Neural cell (in vitro differentiated cells): Measurements from ENCODE around the gene NOL9. TPM values are rescaled to one million over a fixed set of nuclear protein-coding genes. Genes with fewer than 3 reads are reported as not detected.

ENCODE experiments used
- H2AFZ ChIP-seq: fragments of 200-600, 300-800 bp; sonication (generic), shearing (Covaris generic); 2 replicates; pipeline ENCODE4 v1.6.0; 2014; ENCODE audit warnings: low read depth, mild to moderate bottlenecking, antibody characterized with exemption, low read length, moderate library complexity
- H3F3A ChIP-seq: fragments of 200-600 bp; shearing (Covaris generic); 2 replicates; pipeline ENCODE4 v1.6.1; 2016; ENCODE audit warnings: mild to moderate bottlenecking, moderate library complexity, mixed read lengths, antibody characterized with exemption, low read length; ENCODE audit not compliant: insufficient read depth, poor library complexity, severe bottlenecking
- H3K27ac ChIP-seq: fragments of 200-600, 300-800 bp; sonication (generic), shearing (Covaris generic); 2 replicates; pipeline ENCODE4 v1.5.1; 2014; ENCODE audit warnings: mild to moderate bottlenecking, low read length, moderate library complexity
- H3K27me3 ChIP-seq: fragments of 300-800, 200-600 bp; sonication (generic), shearing (Covaris generic); 2 replicates; pipeline ENCODE4 v1.6.0; 2014; ENCODE audit warnings: mild to moderate bottlenecking, low read depth, low read length, moderate library complexity; ENCODE audit not compliant: insufficient read depth
- H3K36me3 ChIP-seq: fragments of 300-800, 200-600 bp; sonication (generic), shearing (Covaris generic); 2 replicates; pipeline ENCODE4 v1.5.1; 2014; ENCODE audit warnings: mild to moderate bottlenecking, antibody characterized with exemption, low read length, moderate library complexity; ENCODE audit not compliant: insufficient read depth
- H3K4me2 ChIP-seq: fragments of 300-800, 200-600 bp; sonication (generic), shearing (Covaris generic); 2 replicates; pipeline ENCODE4 v1.6.0; 2014; ENCODE audit warnings: mild to moderate bottlenecking, low read length
- H3K4me3 ChIP-seq: fragments of 300-800, 200-600 bp; sonication (generic), shearing (Covaris generic); 2 replicates; pipeline ENCODE4 v1.5.1; 2014; ENCODE audit warnings: mild to moderate bottlenecking, low read length, moderate library complexity
- H3K79me2 ChIP-seq: fragments of 200-600 bp; shearing (Covaris generic); replicated peaks from 2 replicates; pipeline ENCODE4 v1.6.0; 2014; ENCODE audit warnings: mild to moderate bottlenecking, low read length, moderate library complexity; ENCODE audit not compliant: insufficient read depth
- H3K9ac ChIP-seq: fragments of 300-800, 200-600 bp; sonication (generic), shearing (Covaris generic); 2 replicates; pipeline ENCODE4 v1.6.1; 2016; ENCODE audit warnings: mild to moderate bottlenecking, low read length, mixed read lengths
- H3K9me2 ChIP-seq: fragments of 200-600 bp; shearing (Covaris generic); 2 replicates; pipeline ENCODE4 v1.6.1; 2016; ENCODE audit warnings: mild to moderate bottlenecking, low read length, mixed read lengths; ENCODE audit not compliant: insufficient read depth
- H3K9me3 ChIP-seq: fragments of 200-600, 300-800 bp; sonication (generic), shearing (Covaris generic); 2 replicates; pipeline ENCODE4 v1.6.1; 2016; ENCODE audit warnings: mild to moderate bottlenecking, mixed run types, low read length, moderate library complexity, mixed read lengths
- H4K20me1 ChIP-seq: fragments of 200-600 bp; shearing (Covaris generic); 2 replicates; pipeline ENCODE4 v1.6.1; 2016; ENCODE audit warnings: mild to moderate bottlenecking, mixed run types; ENCODE audit not compliant: insufficient read depth
- EP300 ChIP-seq: fragments of 450-650 bp; conservative IDR thresholded peaks from 2 replicates; pipeline ENCODE4 v1.6.1; 2014; ENCODE audit warnings: antibody characterized with exemption, mild to moderate bottlenecking, moderate library complexity; ENCODE audit not compliant: poor library complexity, severe bottlenecking
- EZH2 ChIP-seq: fragments of 200-600, 300-800 bp; shearing (Covaris generic), sonication (generic); IDR thresholded peaks from 2 replicates; pipeline ENCODE4 v1.6.1; 2014; ENCODE audit warnings: antibody characterized with exemption, low read length, borderline replicate concordance, mild to moderate bottlenecking; ENCODE audit not compliant: insufficient read depth, poor library complexity, severe bottlenecking
- MXI1 ChIP-seq: fragments of 450-650 bp; conservative IDR thresholded peaks from 2 replicates; pipeline ENCODE4 v1.6.1; 2014; ENCODE audit warnings: antibody characterized with exemption, mild to moderate bottlenecking; ENCODE audit not compliant: poor library complexity, severe bottlenecking
- POLR2AphosphoS5 ChIP-seq: IDR thresholded peaks from 2 replicates; pipeline ENCODE4 v1.6.1; 2012
- RAD21 ChIP-seq: fragments of 450-650 bp; conservative IDR thresholded peaks from 2 replicates; pipeline ENCODE4 v1.6.1; 2014; ENCODE audit warnings: antibody characterized with exemption, mild to moderate bottlenecking, moderate library complexity
- SMC3 ChIP-seq: fragments of 450-650 bp; conservative IDR thresholded peaks from 2 replicates; pipeline ENCODE4 v1.6.1; 2014; ENCODE audit warnings: antibody characterized with exemption, mild to moderate bottlenecking, moderate library complexity; ENCODE audit not compliant: poor library complexity
- TAF1 ChIP-seq: IDR thresholded peaks from 2 replicates; pipeline ENCODE4 v1.6.1; 2012; ENCODE audit warnings: low read depth
- polyA plus RNA-seq: library from polyadenylated mRNA; depleted of rRNA; stranded (reverse); fragments of >200 nt; gene quantifications from 2 replicates; pipeline ENCODE4 v1.2.3, GENCODE V29; 2014
- TF ChIP-seq, protein P1 (sequence below): fragments of 450-650 bp; IDR thresholded peaks from 2 replicates; pipeline ENCODE4 v1.5.1; 2014; ENCODE audit warnings: antibody characterized with exemption, mild to moderate bottlenecking, moderate library complexity; ENCODE audit not compliant: poor library complexity, severe bottlenecking
- TF ChIP-seq, protein P2 (sequence below): IDR thresholded peaks from 2 replicates; pipeline ENCODE4 v1.6.1; 2012; ENCODE audit warnings: borderline replicate concordance

The NOL9 gene
- polyA plus RNA-seq, 1 donor from 2014 or later = 30.7 TPM

DNA sequence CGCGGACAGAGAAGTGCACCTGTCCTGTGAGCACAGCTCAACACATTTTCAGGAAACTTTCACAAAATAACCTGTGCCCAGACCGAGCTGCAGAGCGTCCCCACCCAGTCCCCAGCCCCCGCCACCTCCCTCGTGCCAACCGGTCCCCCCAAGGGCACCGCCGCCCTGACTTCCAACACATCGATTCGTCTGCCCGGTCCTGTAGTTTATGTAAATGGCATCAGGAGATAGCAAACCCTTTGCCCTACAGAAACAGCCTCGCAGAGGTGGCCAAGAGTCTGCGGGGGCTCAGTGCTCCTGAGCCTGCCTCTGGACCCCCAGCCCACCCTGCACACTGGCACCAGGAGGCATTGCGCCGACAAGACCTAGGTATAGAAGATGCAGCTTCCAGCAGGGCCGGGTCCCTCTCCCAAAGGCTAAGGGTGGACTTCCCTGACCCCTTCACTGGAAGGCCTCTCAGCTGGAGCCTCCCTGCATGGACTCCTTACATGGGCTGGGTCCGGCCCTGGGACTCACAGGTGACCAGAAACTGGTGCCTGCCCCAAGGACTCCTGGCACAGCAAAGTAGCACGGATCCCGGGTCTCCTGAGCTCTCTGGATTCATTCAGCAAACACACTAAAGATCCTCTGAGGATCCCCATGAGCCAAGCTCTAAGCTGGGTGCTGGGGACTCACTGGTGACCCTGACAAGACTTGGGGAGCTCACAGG, 56.3 kb downstream of the NOL9 start:
- no peaks in the 10 kb centered on the region for H3K9me2 ChIP-seq
- H3K4me3 ChIP-seq = peak overlapping the region; percentile 75
- no peaks in the 10 kb centered on the region for H4K20me1 ChIP-seq
- no peak overlapping the region for H3K4me2 ChIP-seq
- H3K9ac ChIP-seq = peak overlapping the region; percentile 70
- H3K36me3 ChIP-seq = no peaks in the 10 kb centered on the region
- H3K27me3 ChIP-seq = no peaks in the 10 kb centered on the region
- no peak overlapping the region for H3K27ac ChIP-seq
- TF ChIP-seq POLR2AphosphoS5 = no peak
- no peak for TF ChIP-seq EP300
- no peak for TF ChIP-seq EZH2
- TF ChIP-seq, protein P1, sequence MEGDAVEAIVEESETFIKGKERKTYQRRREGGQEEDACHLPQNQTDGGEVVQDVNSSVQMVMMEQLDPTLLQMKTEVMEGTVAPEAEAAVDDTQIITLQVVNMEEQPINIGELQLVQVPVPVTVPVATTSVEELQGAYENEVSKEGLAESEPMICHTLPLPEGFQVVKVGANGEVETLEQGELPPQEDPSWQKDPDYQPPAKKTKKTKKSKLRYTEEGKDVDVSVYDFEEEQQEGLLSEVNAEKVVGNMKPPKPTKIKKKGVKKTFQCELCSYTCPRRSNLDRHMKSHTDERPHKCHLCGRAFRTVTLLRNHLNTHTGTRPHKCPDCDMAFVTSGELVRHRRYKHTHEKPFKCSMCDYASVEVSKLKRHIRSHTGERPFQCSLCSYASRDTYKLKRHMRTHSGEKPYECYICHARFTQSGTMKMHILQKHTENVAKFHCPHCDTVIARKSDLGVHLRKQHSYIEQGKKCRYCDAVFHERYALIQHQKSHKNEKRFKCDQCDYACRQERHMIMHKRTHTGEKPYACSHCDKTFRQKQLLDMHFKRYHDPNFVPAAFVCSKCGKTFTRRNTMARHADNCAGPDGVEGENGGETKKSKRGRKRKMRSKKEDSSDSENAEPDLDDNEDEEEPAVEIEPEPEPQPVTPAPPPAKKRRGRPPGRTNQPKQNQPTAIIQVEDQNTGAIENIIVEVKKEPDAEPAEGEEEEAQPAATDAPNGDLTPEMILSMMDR = no peak
- no peak for TF ChIP-seq RAD21
- no peak for TF ChIP-seq TAF1
- TF ChIP-seq, protein P2, sequence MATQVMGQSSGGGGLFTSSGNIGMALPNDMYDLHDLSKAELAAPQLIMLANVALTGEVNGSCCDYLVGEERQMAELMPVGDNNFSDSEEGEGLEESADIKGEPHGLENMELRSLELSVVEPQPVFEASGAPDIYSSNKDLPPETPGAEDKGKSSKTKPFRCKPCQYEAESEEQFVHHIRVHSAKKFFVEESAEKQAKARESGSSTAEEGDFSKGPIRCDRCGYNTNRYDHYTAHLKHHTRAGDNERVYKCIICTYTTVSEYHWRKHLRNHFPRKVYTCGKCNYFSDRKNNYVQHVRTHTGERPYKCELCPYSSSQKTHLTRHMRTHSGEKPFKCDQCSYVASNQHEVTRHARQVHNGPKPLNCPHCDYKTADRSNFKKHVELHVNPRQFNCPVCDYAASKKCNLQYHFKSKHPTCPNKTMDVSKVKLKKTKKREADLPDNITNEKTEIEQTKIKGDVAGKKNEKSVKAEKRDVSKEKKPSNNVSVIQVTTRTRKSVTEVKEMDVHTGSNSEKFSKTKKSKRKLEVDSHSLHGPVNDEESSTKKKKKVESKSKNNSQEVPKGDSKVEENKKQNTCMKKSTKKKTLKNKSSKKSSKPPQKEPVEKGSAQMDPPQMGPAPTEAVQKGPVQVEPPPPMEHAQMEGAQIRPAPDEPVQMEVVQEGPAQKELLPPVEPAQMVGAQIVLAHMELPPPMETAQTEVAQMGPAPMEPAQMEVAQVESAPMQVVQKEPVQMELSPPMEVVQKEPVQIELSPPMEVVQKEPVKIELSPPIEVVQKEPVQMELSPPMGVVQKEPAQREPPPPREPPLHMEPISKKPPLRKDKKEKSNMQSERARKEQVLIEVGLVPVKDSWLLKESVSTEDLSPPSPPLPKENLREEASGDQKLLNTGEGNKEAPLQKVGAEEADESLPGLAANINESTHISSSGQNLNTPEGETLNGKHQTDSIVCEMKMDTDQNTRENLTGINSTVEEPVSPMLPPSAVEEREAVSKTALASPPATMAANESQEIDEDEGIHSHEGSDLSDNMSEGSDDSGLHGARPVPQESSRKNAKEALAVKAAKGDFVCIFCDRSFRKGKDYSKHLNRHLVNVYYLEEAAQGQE = no peak
- TF ChIP-seq SMC3 = no peak
- no peak for TF ChIP-seq MXI1
- H3F3A ChIP-seq = no peaks in the 10 kb centered on the region
- no peaks in the 10 kb centered on the region for H3K79me2 ChIP-seq
- no peaks in the 10 kb centered on the region for H3K9me3 ChIP-seq
- H2AFZ ChIP-seq = no peak overlapping the region

DNA sequence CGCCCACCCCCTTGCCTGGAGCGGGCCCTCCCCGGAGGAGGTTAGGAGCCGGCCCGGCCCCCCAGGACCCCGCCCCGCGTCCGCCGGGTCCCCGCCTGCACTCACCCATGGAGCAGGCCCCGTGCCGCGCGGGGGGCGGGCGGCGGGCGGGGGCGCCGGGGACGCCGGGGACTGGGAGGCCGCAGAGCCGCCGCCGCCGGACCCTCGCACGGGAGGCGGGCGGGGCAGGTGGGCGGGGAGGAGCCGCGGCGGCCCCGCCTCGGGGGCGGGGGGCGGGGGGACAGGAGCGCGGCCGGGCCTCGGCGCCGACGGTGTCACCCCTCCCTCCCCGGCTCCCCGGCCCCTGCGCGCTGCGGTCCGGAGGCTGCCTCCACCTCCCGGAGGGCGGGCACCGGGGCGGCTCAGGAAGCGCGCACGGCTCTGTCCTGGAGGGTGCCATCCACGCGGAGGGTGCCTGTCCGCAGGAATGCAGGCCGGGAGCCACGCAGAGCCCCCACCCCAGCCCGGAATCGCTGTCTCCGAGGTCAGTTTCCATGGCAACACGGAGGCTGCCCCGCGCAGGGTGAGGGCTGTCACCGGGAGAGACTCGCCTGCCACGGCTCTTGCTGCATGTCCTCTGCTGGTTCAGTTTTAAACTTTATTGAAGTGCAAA, 57.0 kb downstream of the NOL9 start:
- Histone ChIP-seq H3K27me3 (no peaks in the 10 kb centered on the region), H3K9me3 (no peaks in the 10 kb centered on the region), H3F3A (no peaks in the 10 kb centered on the region), H3K9ac (peak overlapping the region; percentile 70), H4K20me1 (no peaks in the 10 kb centered on the region), H3K36me3 (no peaks in the 10 kb centered on the region), H3K79me2 (no peaks in the 10 kb centered on the region), H2AFZ (no peak overlapping the region), H3K4me2 (no peak overlapping the region), H3K27ac (no peak overlapping the region), H3K9me2 (no peaks in the 10 kb centered on the region), H3K4me3 (peak overlapping the region; percentile 77)
- TF ChIP-seq RAD21 = peak; percentile 16
- TF ChIP-seq SMC3 = peak; percentile 12
- peak; percentile 15 for TF ChIP-seq EP300
- TF ChIP-seq MXI1 = peak; percentile 70
- TF ChIP-seq, protein P2 = no peak
